NOMO-1 (cell line): ENCODE data around the gene MYD88.

Experiments used
- DNase-seq, 2 experiments: peaks; one replicate each; lab custom pipeline; 2025; ENCODE audit not compliant: unreplicated experiment in 2 of 2; lab: John Stamatoyannopoulos, UW

MYD88 gene

GRCh38 chr3:38138349-38139190, at the start of gene MYD88:
Gene MYD88 (plus strand): TSS chr3:38138661. CDS start chr3:38138701, 40 bp downstream.
- DNase-seq, result peak; percentile 81 to 89

GRCh38 chr3:38089163-38089562, 49.3 kb upstream of the MYD88 start:
- DNase-seq, result no peak

GRCh38 chr3:38090453-38090852, 48.0 kb upstream of the MYD88 start:
- DNase-seq, result no peak

GRCh38 chr3:38094999-38095398, 43.5 kb upstream of the MYD88 start:
- DNase-seq, result no peak

GRCh38 chr3:38095669-38096483, 42.6 kb upstream of the MYD88 start:
- DNase-seq, result no peak

- DNase-seq, result no peak
Measured at GRCh38 chr3:38097446-38098375, 40.8 kb upstream of the MYD88 start.

- no peak for DNase-seq
Measured at GRCh38 chr3:38098376-38098723, 40.1 kb upstream of the MYD88 start.

- no peak for DNase-seq
Measured at GRCh38 chr3:38099518-38099917, 38.9 kb upstream of the MYD88 start.

GRCh38 chr3:38100498-38100897, 38.0 kb upstream of the MYD88 start:
- DNase-seq, result no peak

GRCh38 chr3:38101811-38102443, 36.5 kb upstream of the MYD88 start:
- DNase-seq, result no peak

- DNase-seq, result peak in 1 of 2 experiments; percentile 49
Measured at GRCh38 chr3:38102444-38102814, 36.0 kb upstream of the MYD88 start.

- no peak for DNase-seq
Measured at GRCh38 chr3:38105525-38105924, 32.9 kb upstream of the MYD88 start.

GRCh38 chr3:38107911-38108648, 30.4 kb upstream of the MYD88 start:
- DNase-seq, result no peak

- DNase-seq, result peak; percentile 35 to 56
Measured at GRCh38 chr3:38108649-38109579, 29.5 kb upstream of the MYD88 start.

GRCh38 chr3:38109580-38110313, 28.7 kb upstream of the MYD88 start:
- no peak for DNase-seq

GRCh38 chr3:38110314-38111050, 28.0 kb upstream of the MYD88 start:
- DNase-seq, result no peak

- no peak for DNase-seq
Measured at GRCh38 chr3:38111201-38111600, 27.3 kb upstream of the MYD88 start.
